ENCODE results near the gene EFNB2. TPM values are rescaled to one million over a fixed set of nuclear protein-coding genes. Genes with fewer than 3 reads are reported as not detected.

The EFNB2 gene
- total and polyA plus RNA-seq, 2 of the 13 experiments (the other 11 are each of a cell fraction or from before 2014, with no cell fraction given), result 0.11 to 0.20 TPM

- TF ChIP-seq RERE (CRISPR knock-in tag; IDR thresholded peaks at IDR 0.05; ENCODE audit: low read depth), result no peak
- TF ChIP-seq EEA1 (CRISPR knock-in tag; IDR thresholded peaks at IDR 0.05; ENCODE audit: borderline replicate concordance), result no peak
- no peak for TF ChIP-seq TAF15 (IDR thresholded peaks at IDR 0.05; ENCODE audit: low read depth, low read length, poor library complexity, severe bottlenecking)
Measured at GRCh38 chr13:106494506-106494905, 41.0 kb downstream of the EFNB2 start (continued).

GRCh38 chr13:106493533-106494220 lies 41.8 kb downstream of the EFNB2 start:
- no peak overlapping the region for H2AFZ ChIP-seq (ENCODE audit: low read length)
- no peaks in the 10 kb centered on the region for H3K27me3 ChIP-seq (ENCODE audit: control insufficient read depth in 1 of 2, insufficient read depth in 2 of 2, low read length in 2 of 2)
- H3K9me3 ChIP-seq (ENCODE audit: low read length), result no peaks in the 10 kb centered on the region
- no peak for ATAC-seq
- no peaks in the 10 kb centered on the region for H3K4me1 ChIP-seq (ENCODE audit: insufficient read depth, low read length)
- no peaks in the 10 kb centered on the region for H3K79me2 ChIP-seq (ENCODE audit: insufficient read depth, low read length)
- POLR2A ChIA-PET, result no interaction called here
- H3K36me3 ChIP-seq (replicated peaks in 1 of 2; ENCODE audit: control insufficient read depth in 1 of 2, insufficient read depth in 2 of 2, low read length in 2 of 2), result no peaks in the 10 kb centered on the region
- H3K9ac ChIP-seq (ENCODE audit: insufficient read depth, low read depth, low read length), result no peak overlapping the region
- no peaks in the 10 kb centered on the region for H4K20me1 ChIP-seq (ENCODE audit: insufficient read depth, low read length)
- WGBS (ENCODE audit: low lambda C conversion rate), result 57% methylated on average over 17 of the region's 17 CpGs
- intact Hi-C loops (cut with micrococcal nuclease; ENCODE audit: unreplicated experiment), result no loop called here
- BruUV-seq (replicated peaks), result no TSS peak
- no peak overlapping the region for H3K27ac ChIP-seq (ENCODE audit: extremely low read length, insufficient read depth, low read length)
- in situ Hi-C loops (cut with HindIII; ENCODE audit: extremely low pct_ligation_motif_present, low pct_unique_long_range_greater_than_20kb), result no loop called here
- no peak for DNase-seq (ENCODE audit: low spot score)
- no peak for FAIRE-seq
- no peak overlapping the region for H3K4me3 ChIP-seq (replicated peaks in 1 of 3; ENCODE audit: insufficient read depth in 1 of 3, low read depth in 2 of 3, low read length in 3 of 3)
- CTCF ChIA-PET (ENCODE audit: low intra/inter-chr PET ratio, low total read pairs), result no interaction called here
- no peak overlapping the region for H3K4me2 ChIP-seq (ENCODE audit: low read depth, low read length)
- TF ChIP-seq CENPBD1 (CRISPR knock-in tag; IDR thresholded peaks at IDR 0.05; ENCODE audit: borderline replicate concordance, low read depth) (no peak), ZNF124 (CRISPR knock-in tag; IDR thresholded peaks at IDR 0.05) (no peak), SMARCC2 (IDR thresholded peaks at IDR 0.05) (no peak), HMGXB3 (CRISPR knock-in tag; IDR thresholded peaks at IDR 0.05; ENCODE audit: borderline replicate concordance) (no peak), ZNF264 (CRISPR knock-in tag; IDR thresholded peaks at IDR 0.05) (no peak), RXRB (CRISPR knock-in tag; IDR thresholded peaks at IDR 0.05; ENCODE audit: borderline replicate concordance) (no peak), MNT (IDR thresholded peaks at IDR 0.05) (no peak), ZNF672 (CRISPR knock-in tag; IDR thresholded peaks at IDR 0.05) (no peak)
